ENCODE results near the gene DDX39A.
"Not testable (repeated sequence)": the region's sequence is repeated elsewhere in the genome, so short reads cannot be mapped to it uniquely, and the experiment has no call there.

Gene DDX39A

GRCh38 chr19:14367016-14367415 lies 52.1 kb downstream of the DDX39A start:
- no peak overlapping the region for H3K23ac ChIP-seq (ENCODE audit: low read length in 2 of 2)
- H3K36me3 ChIP-seq (ENCODE audit: control insufficient read depth in 1 of 2, insufficient read depth in 2 of 2, low read depth in 1 of 2, low read length in 2 of 2), result no peaks in the 10 kb centered on the region
- no peaks in the 10 kb centered on the region for H3K79me1 ChIP-seq (replicated peaks; ENCODE audit: low read length, poor library complexity, severe bottlenecking)
- H3K14ac ChIP-seq (ENCODE audit: low read length in 2 of 2), result no peak overlapping the region
- no peak overlapping the region for H2BK120ac ChIP-seq (ENCODE audit: low read depth, low read length)
- H3K27ac ChIP-seq (ENCODE audit: low read length, poor library complexity, severe bottlenecking), result no peak overlapping the region
- H2BK12ac ChIP-seq (ENCODE audit: low read length in 2 of 2), result no peak overlapping the region
- H3K4me2 ChIP-seq (ENCODE audit: low read length, poor library complexity, severe bottlenecking), result no peak overlapping the region
- no peak overlapping the region for H2BK15ac ChIP-seq (ENCODE audit: low read depth, poor library complexity, severe bottlenecking)
- no peak overlapping the region for H4K91ac ChIP-seq (ENCODE audit: low read length)
- no peaks in the 10 kb centered on the region for H3K27me3 ChIP-seq (ENCODE audit: control insufficient read depth in 1 of 2, insufficient read depth in 1 of 2, low read length in 2 of 2)
- H3K4ac ChIP-seq (ENCODE audit: low read depth in 1 of 2, low read length in 2 of 2), result no peak overlapping the region
- 94% methylated on average over 8 of the region's 10 CpGs for WGBS
- no peaks in the 10 kb centered on the region for H3K9me3 ChIP-seq (ENCODE audit: control insufficient read depth, low read length)
- H3K4me1 ChIP-seq (ENCODE audit: control insufficient read depth, insufficient read depth, low read depth, low read length), result peaks cover 11% of the 10 kb centered on the region
- H3K4me3 ChIP-seq (ENCODE audit: insufficient read depth in 1 of 2, low read depth in 1 of 2, low read length in 2 of 2), result no peak overlapping the region
- no peak overlapping the region for H3K18ac ChIP-seq (ENCODE audit: low read depth in 1 of 2, low read length in 2 of 2)
- no peak overlapping the region for H3K9ac ChIP-seq (ENCODE audit: low read length)
- no peak for DNase-seq
- H2BK5ac ChIP-seq (ENCODE audit: low read depth, low read length, poor library complexity, severe bottlenecking), result no peak overlapping the region
- H4K8ac ChIP-seq (ENCODE audit: low read length), result no peak overlapping the region
- no peak overlapping the region for H2AK5ac ChIP-seq (ENCODE audit: low read length, severe bottlenecking)
- H2AFZ ChIP-seq (ENCODE audit: low read depth, low read length), result no peak overlapping the region

DNA sequence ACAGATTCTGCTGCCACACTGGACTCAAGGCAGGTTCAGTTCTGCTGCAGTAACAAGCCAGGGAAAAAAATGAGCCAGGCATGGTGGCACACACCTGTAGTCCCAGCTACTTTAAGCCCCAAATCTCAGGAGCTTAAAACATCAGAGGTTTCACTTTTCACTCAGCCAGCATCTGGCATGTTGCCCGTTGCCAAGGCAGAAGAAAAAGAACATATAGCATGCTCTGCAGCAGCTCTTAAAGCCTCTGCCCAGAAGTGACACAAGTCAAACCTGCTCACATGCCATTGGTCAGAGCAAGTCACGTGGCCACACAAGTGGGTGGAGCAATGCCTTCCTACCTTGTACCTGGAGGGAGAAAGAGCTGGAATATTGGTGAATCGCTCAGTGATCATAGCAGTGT lies 52.6 kb downstream of the DDX39A start:
- H3K79me1 ChIP-seq (replicated peaks; ENCODE audit: low read length, poor library complexity, severe bottlenecking), result no peaks in the 10 kb centered on the region
- peaks cover 13% of the 10 kb centered on the region for H3K4me1 ChIP-seq (ENCODE audit: control insufficient read depth, insufficient read depth, low read depth, low read length)
- no peak overlapping the region for H3K18ac ChIP-seq (ENCODE audit: low read depth in 1 of 2, low read length in 2 of 2)
- no peak overlapping the region for H2AFZ ChIP-seq (ENCODE audit: low read depth, low read length)
- no peak overlapping the region for H3K4me2 ChIP-seq (ENCODE audit: low read length, poor library complexity, severe bottlenecking)
- no peak overlapping the region for H2BK15ac ChIP-seq (ENCODE audit: low read depth, poor library complexity, severe bottlenecking)
- DNase-seq, result peak; percentile 88
- no peak overlapping the region for H3K4me3 ChIP-seq (ENCODE audit: insufficient read depth in 1 of 2, low read depth in 1 of 2, low read length in 2 of 2)
- no peaks in the 10 kb centered on the region for H3K27me3 ChIP-seq (ENCODE audit: control insufficient read depth in 1 of 2, insufficient read depth in 1 of 2, low read length in 2 of 2)
- no peak overlapping the region for H3K23ac ChIP-seq (ENCODE audit: low read length in 2 of 2)
- H3K36me3 ChIP-seq (ENCODE audit: control insufficient read depth in 1 of 2, insufficient read depth in 2 of 2, low read depth in 1 of 2, low read length in 2 of 2), result no peaks in the 10 kb centered on the region
- H4K91ac ChIP-seq (ENCODE audit: low read length), result no peak overlapping the region
- H4K8ac ChIP-seq (ENCODE audit: low read length), result no peak overlapping the region
- WGBS, result 41% methylated on average over 3 of the region's 3 CpGs
- H2BK120ac ChIP-seq (ENCODE audit: low read depth, low read length), result no peak overlapping the region
- no peak overlapping the region for H3K4ac ChIP-seq (ENCODE audit: low read depth in 1 of 2, low read length in 2 of 2)
- H3K9ac ChIP-seq (ENCODE audit: low read length), result no peak overlapping the region
- H2AK5ac ChIP-seq (ENCODE audit: low read length, severe bottlenecking), result no peak overlapping the region
- H2BK12ac ChIP-seq (ENCODE audit: low read length in 2 of 2), result no peak overlapping the region
- no peak overlapping the region for H3K27ac ChIP-seq (ENCODE audit: low read length, poor library complexity, severe bottlenecking)
- H3K14ac ChIP-seq (ENCODE audit: low read length in 2 of 2), result no peak overlapping the region
- H3K9me3 ChIP-seq (ENCODE audit: control insufficient read depth, low read length), result no peaks in the 10 kb centered on the region
- H2BK5ac ChIP-seq (ENCODE audit: low read depth, low read length, poor library complexity, severe bottlenecking), result no peak overlapping the region

DNA sequence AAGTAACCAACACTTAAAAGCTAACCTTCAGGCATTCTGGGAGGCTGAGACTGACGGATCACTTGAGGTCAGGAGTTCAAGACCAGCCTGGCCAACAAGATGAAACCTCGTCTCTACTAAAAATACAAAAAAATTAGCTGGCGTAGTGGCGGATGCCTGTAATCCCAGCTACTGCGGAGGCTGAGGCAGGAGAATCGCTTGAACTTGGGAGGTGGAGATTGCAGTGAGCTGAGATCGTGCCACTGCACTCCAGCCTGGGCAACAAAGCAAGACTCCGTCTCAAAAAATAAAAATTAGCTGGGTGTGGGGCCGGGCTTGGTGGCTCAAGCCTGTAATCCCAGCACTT lies 55.1 kb downstream of the DDX39A start:
- not testable (repeated sequence) for H2AK5ac ChIP-seq (ENCODE audit: low read length, severe bottlenecking); H3K23ac ChIP-seq (ENCODE audit: low read length in 2 of 2); DNase-seq; H2BK5ac ChIP-seq (ENCODE audit: low read depth, low read length, poor library complexity, severe bottlenecking); H3K9me3 ChIP-seq (ENCODE audit: control insufficient read depth, low read length); H3K79me1 ChIP-seq (replicated peaks; ENCODE audit: low read length, poor library complexity, severe bottlenecking); H3K36me3 ChIP-seq (ENCODE audit: control insufficient read depth in 1 of 2, insufficient read depth in 2 of 2, low read depth in 1 of 2, low read length in 2 of 2); H2BK15ac ChIP-seq (ENCODE audit: low read depth, poor library complexity, severe bottlenecking); H3K14ac ChIP-seq (ENCODE audit: low read length in 2 of 2); H3K27me3 ChIP-seq (ENCODE audit: control insufficient read depth in 1 of 2, insufficient read depth in 1 of 2, low read length in 2 of 2); H2AFZ ChIP-seq (ENCODE audit: low read depth, low read length)
- H2BK120ac ChIP-seq (ENCODE audit: low read depth, low read length), result peak overlapping the region; percentile 89
- H3K9ac ChIP-seq (ENCODE audit: low read length), result peak overlapping the region; percentile 54
- 76% methylated on average over 9 of the region's 9 CpGs for WGBS
- peak overlapping the region in 1 of 2 experiments; percentile 61 for H3K4me3 ChIP-seq (ENCODE audit: insufficient read depth in 1 of 2, low read depth in 1 of 2, low read length in 2 of 2)
- H3K4me1 ChIP-seq (ENCODE audit: control insufficient read depth, insufficient read depth, low read depth, low read length), result peaks cover 13% of the 10 kb centered on the region
- H3K4me2 ChIP-seq (ENCODE audit: low read length, poor library complexity, severe bottlenecking), result peak overlapping the region; percentile 55
- H2BK12ac ChIP-seq (ENCODE audit: low read length in 2 of 2), result peak overlapping the region in 1 of 2 experiments; percentile 94
- H3K4ac ChIP-seq (ENCODE audit: low read depth in 1 of 2, low read length in 2 of 2), result peak overlapping the region in 1 of 2 experiments; percentile 60
- peak overlapping the region in 1 of 2 experiments; percentile 37 for H3K18ac ChIP-seq (ENCODE audit: low read depth in 1 of 2, low read length in 2 of 2)
- peak overlapping the region; percentile 48 for H4K91ac ChIP-seq (ENCODE audit: low read length)
- peak overlapping the region; percentile 84 for H4K8ac ChIP-seq (ENCODE audit: low read length)
- peak overlapping the region; percentile 21 for H3K27ac ChIP-seq (ENCODE audit: low read length, poor library complexity, severe bottlenecking)

- H3K4me2 ChIP-seq (ENCODE audit: low read length, poor library complexity, severe bottlenecking), result peak overlapping the region; percentile 55
- H4K8ac ChIP-seq (ENCODE audit: low read length), result peak overlapping the region; percentile 84
- H3K9me3 ChIP-seq (ENCODE audit: control insufficient read depth, low read length), result no peaks in the 10 kb centered on the region
- H2BK12ac ChIP-seq (ENCODE audit: low read length in 2 of 2), result peak overlapping the region; percentile 45 to 94
- peaks cover 13% of the 10 kb centered on the region for H3K4me1 ChIP-seq (ENCODE audit: control insufficient read depth, insufficient read depth, low read depth, low read length)
- peak overlapping the region; percentile 26 to 61 for H3K4me3 ChIP-seq (ENCODE audit: insufficient read depth in 1 of 2, low read depth in 1 of 2, low read length in 2 of 2)
- peak; percentile 58 for DNase-seq
- peak overlapping the region; percentile 10 to 60 for H3K4ac ChIP-seq (ENCODE audit: low read depth in 1 of 2, low read length in 2 of 2)
- peak overlapping the region; percentile 85 for H2AFZ ChIP-seq (ENCODE audit: low read depth, low read length)
- peak overlapping the region in 1 of 2 experiments; percentile 59 for H3K23ac ChIP-seq (ENCODE audit: low read length in 2 of 2)
- no peak overlapping the region for H2BK5ac ChIP-seq (ENCODE audit: low read depth, low read length, poor library complexity, severe bottlenecking)
- no peaks in the 10 kb centered on the region for H3K36me3 ChIP-seq (ENCODE audit: control insufficient read depth in 1 of 2, insufficient read depth in 2 of 2, low read depth in 1 of 2, low read length in 2 of 2)
- H3K14ac ChIP-seq (ENCODE audit: low read length in 2 of 2), result peak overlapping the region in 1 of 2 experiments; percentile 3
- H3K79me1 ChIP-seq (replicated peaks; ENCODE audit: low read length, poor library complexity, severe bottlenecking), result no peaks in the 10 kb centered on the region
- no peaks in the 10 kb centered on the region for H3K27me3 ChIP-seq (ENCODE audit: control insufficient read depth in 1 of 2, insufficient read depth in 1 of 2, low read length in 2 of 2)
- peak overlapping the region; percentile 37 to 88 for H3K18ac ChIP-seq (ENCODE audit: low read depth in 1 of 2, low read length in 2 of 2)
- H3K9ac ChIP-seq (ENCODE audit: low read length), result peak overlapping the region; percentile 54
- peak overlapping the region; percentile 46 for H3K27ac ChIP-seq (ENCODE audit: low read length, poor library complexity, severe bottlenecking)
- WGBS, result 13% methylated on average over 30 of the region's 35 CpGs
- peak overlapping the region; percentile 55 for H2BK15ac ChIP-seq (ENCODE audit: low read depth, poor library complexity, severe bottlenecking)
- peak overlapping the region; percentile 48 for H4K91ac ChIP-seq (ENCODE audit: low read length)
- peak overlapping the region; percentile 89 for H2BK120ac ChIP-seq (ENCODE audit: low read depth, low read length)
- no peak overlapping the region for H2AK5ac ChIP-seq (ENCODE audit: low read length, severe bottlenecking)
Observed at GRCh38 chr19:14363183-14364097, 55.7 kb downstream of the DDX39A start.
